Caco-2 (cell line): Measurements from ENCODE around the gene PACSIN2. TPM values are rescaled to one million over a fixed set of nuclear protein-coding genes. Genes with fewer than 3 reads are reported as not detected.

Experiments used
- BruUV-seq: library from RNA; stranded (reverse); fragments of 400-500 nt; replicated peaks from 2 replicates; lab custom pipeline; 2021; lab: Mats Ljungman, UMichigan
- CTCF ChIA-PET: fragments of 300-600 bp; sonication (Branson Sonifier 250); formaldehyde crosslinking; loops from one replicate; lab custom pipeline; 2022; ENCODE audit warnings: antibody characterized with exemption; lab: Charles Lee
- POLR2A ChIA-PET: fragments of 300-600 bp; sonication (Branson Sonifier 250); formaldehyde crosslinking; loops from one replicate; lab custom pipeline; 2022; ENCODE audit warnings: antibody characterized with exemption; lab: Charles Lee
- DNase-seq, 2 experiments: peaks; one replicate each; pipeline versions ENCODE4 v3.0.0 to v3.0.0-alpha.2; 2020 to 2022
- H3K27me3 ChIP-seq: replicated peaks from 2 replicates; pipeline ENCODE4 v1.6.0; 2011; ENCODE audit warnings: low read length; ENCODE audit not compliant: control insufficient read depth, insufficient read depth
- H3K36me3 ChIP-seq: 2 replicates; pipeline ENCODE4 v1.5.1; 2011; ENCODE audit warnings: low read length; ENCODE audit not compliant: control insufficient read depth, insufficient read depth
- H3K4me1 ChIP-seq: fragments of 250-450 bp; sonication (Bioruptor Pico); 2 replicates; pipeline ENCODE4 v1.5.1; 2020; ENCODE audit warnings: mild to moderate bottlenecking
- H3K4me3 ChIP-seq: 2 replicates; pipeline ENCODE4 v1.5.1; 2011; ENCODE audit warnings: low read depth, mild to moderate bottlenecking, control low read depth, low read length
- H3K9me3 ChIP-seq: fragments of 250-450 bp; sonication (Bioruptor Pico); 2 replicates; pipeline ENCODE4 v1.5.1; 2020; ENCODE audit warnings: mild to moderate bottlenecking, moderate library complexity
- H3K27ac Mint-ChIP-seq: one replicate; pipeline ENCODE4 v1.8.0; 2022; ENCODE audit warnings: mixed read lengths; ENCODE audit not compliant: unreplicated experiment
- H3K27me3 Mint-ChIP-seq: one replicate; pipeline ENCODE4 v1.8.0; 2022; ENCODE audit warnings: mixed read lengths; ENCODE audit not compliant: insufficient read depth, unreplicated experiment
- H3K36me3 Mint-ChIP-seq: one replicate; pipeline ENCODE4 v1.8.0; 2022; ENCODE audit warnings: mild to moderate bottlenecking, mixed read lengths; ENCODE audit not compliant: insufficient read depth, unreplicated experiment
- H3K4me1 Mint-ChIP-seq: one replicate; pipeline ENCODE4 v1.8.0; 2022; ENCODE audit warnings: low read depth, mixed read lengths; ENCODE audit not compliant: unreplicated experiment
- H3K4me3 Mint-ChIP-seq: one replicate; pipeline ENCODE4 v1.8.0; 2022; ENCODE audit warnings: mild to moderate bottlenecking, moderate library complexity, mixed read lengths; ENCODE audit not compliant: unreplicated experiment
- H3K9me3 Mint-ChIP-seq: one replicate; pipeline ENCODE4 v1.8.0; 2022; ENCODE audit warnings: mixed read lengths; ENCODE audit not compliant: unreplicated experiment
- intact Hi-C: fragments of 100-400 bp; cut with micrococcal nuclease; formaldehyde crosslinking; loops from one replicate; pipeline ENCODE4 v1.10.0; 2022; ENCODE audit not compliant: unreplicated experiment
- total RNA-seq: library from RNA; stranded (reverse); gene quantifications from 2 replicates; pipeline ENCODE4 v1.2.3, GENCODE V29; 2022
- TF ChIP-seq, protein P1 (sequence below), 2 experiments: fragments of 200-600 bp in 1 of 2; IDR thresholded peaks; 1 replicate in 1 of 2; 2 replicates in 1 of 2; pipeline versions ENCODE4 v1.5.1 to v1.8.0; 2011 to 2022; ENCODE audit warnings: antibody characterized with exemption in 1 of 2, control low read depth in 1 of 2, inconsistent platforms in 1 of 2, low read depth in 1 of 2, low read length in 1 of 2, mild to moderate bottlenecking in 1 of 2, moderate library complexity in 1 of 2; ENCODE audit not compliant: insufficient read depth in 1 of 2, severe bottlenecking in 1 of 2, unreplicated experiment in 1 of 2

PACSIN2 gene
- total RNA-seq, 1 experiment from 2014 or later: 122 TPM

DNA sequence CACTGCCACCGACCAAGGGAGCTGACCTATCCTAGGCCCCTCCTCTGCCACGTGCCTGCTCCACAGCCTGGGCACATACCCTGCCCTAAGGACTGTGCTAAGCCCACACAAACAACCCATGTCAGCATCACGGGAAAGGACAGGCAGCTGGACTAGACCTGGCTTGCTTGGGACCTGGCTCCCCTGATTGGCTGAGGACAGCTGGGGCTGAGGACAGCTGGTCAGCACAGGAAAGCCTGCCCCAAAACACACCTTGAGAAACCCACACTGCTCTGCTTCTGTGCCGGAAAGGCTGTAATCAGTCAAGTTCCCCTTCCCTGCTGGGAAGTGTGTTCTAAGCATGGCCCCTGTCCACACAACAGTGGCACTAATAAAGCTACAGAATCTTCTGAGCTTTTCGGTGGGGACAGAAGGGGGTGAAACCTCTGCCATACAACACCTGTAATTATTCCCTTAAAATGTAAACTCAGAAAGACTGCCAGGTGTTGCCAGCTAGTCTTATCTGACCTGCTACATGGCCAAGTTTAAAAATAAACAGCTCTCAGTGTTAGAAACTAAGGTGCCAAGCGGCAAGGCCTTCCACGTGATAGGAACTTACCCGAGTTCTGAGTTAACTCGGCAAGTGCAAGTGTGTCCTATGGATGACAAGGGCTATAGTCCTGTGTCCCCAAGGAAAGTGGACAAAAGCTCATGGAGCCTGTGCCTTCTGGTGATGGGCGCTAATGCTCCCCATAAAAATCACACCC lies 122.2 kb downstream of the PACSIN2 start:
- H3K27me3 Mint-ChIP-seq: no peaks in the 10 kb centered on the region
- no peak overlapping the region for H3K4me3 Mint-ChIP-seq
- CTCF ChIA-PET: no interaction called here
- TF ChIP-seq, protein P1, sequence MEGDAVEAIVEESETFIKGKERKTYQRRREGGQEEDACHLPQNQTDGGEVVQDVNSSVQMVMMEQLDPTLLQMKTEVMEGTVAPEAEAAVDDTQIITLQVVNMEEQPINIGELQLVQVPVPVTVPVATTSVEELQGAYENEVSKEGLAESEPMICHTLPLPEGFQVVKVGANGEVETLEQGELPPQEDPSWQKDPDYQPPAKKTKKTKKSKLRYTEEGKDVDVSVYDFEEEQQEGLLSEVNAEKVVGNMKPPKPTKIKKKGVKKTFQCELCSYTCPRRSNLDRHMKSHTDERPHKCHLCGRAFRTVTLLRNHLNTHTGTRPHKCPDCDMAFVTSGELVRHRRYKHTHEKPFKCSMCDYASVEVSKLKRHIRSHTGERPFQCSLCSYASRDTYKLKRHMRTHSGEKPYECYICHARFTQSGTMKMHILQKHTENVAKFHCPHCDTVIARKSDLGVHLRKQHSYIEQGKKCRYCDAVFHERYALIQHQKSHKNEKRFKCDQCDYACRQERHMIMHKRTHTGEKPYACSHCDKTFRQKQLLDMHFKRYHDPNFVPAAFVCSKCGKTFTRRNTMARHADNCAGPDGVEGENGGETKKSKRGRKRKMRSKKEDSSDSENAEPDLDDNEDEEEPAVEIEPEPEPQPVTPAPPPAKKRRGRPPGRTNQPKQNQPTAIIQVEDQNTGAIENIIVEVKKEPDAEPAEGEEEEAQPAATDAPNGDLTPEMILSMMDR (IDR thresholded peaks at IDR 0.05; ENCODE audit: insufficient read depth in 1 of 2, low read depth in 1 of 2, low read length in 1 of 2, severe bottlenecking in 1 of 2, unreplicated experiment in 1 of 2): no peak
- H3K9me3 ChIP-seq: no peaks in the 10 kb centered on the region
- no TSS peak for BruUV-seq
- POLR2A ChIA-PET: no interaction called here
- no peaks in the 10 kb centered on the region for H3K9me3 Mint-ChIP-seq
- intact Hi-C loops: no loop called here
- H3K27ac Mint-ChIP-seq: no peak overlapping the region
- no peak for DNase-seq
- no peaks in the 10 kb centered on the region for H3K27me3 ChIP-seq
- H3K4me1 Mint-ChIP-seq: peaks cover 22% of the 10 kb centered on the region
- peaks cover 1% of the 10 kb centered on the region; the same call in 1 of the 2 replicates for H3K36me3 ChIP-seq
- peaks cover 9% of the 10 kb centered on the region for H3K4me1 ChIP-seq
- H3K36me3 Mint-ChIP-seq: peaks cover 52% of the 10 kb centered on the region
- H3K4me3 ChIP-seq: no peak overlapping the region

DNA sequence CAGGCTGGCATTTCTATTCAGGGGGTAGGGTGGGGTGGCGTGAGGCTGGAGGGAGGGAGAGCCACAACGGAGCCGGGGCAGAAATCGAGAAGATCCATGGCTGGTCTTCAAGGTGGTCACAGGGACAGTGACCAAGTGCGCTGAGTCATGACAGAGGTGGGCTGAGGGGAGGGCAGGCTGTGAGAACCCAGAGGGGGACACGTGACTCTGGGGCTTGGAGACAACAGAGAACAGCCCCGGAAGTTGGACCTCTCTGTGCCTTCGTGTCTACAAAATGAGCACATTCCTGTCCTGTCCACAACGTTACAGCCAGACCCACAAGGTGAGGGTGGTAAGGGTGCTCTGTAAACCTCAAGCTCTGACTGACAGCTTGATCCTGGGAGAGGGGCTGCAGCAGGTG lies 122.8 kb downstream of the PACSIN2 start:
- TF ChIP-seq, protein P1 (IDR thresholded peaks at IDR 0.05; ENCODE audit: insufficient read depth in 1 of 2, low read depth in 1 of 2, low read length in 1 of 2, severe bottlenecking in 1 of 2, unreplicated experiment in 1 of 2): no peak
- POLR2A ChIA-PET: no interaction called here
- Histone ChIP-seq H3K27me3 (no peaks in the 10 kb centered on the region), H3K4me1 (peaks cover 15% of the 10 kb centered on the region), H3K9me3 (no peaks in the 10 kb centered on the region), H3K36me3 (peaks cover 1% of the 10 kb centered on the region; the same call in 1 of the 2 replicates), H3K4me3 (no peak overlapping the region)
- Mint-ChIP-seq H3K4me3 (no peak overlapping the region), H3K27ac (no peak overlapping the region), H3K4me1 (peaks cover 24% of the 10 kb centered on the region), H3K27me3 (no peaks in the 10 kb centered on the region), H3K9me3 (no peaks in the 10 kb centered on the region), H3K36me3 (peaks cover 52% of the 10 kb centered on the region)
- no peak for DNase-seq
- CTCF ChIA-PET: no interaction called here
- BruUV-seq: no TSS peak
- intact Hi-C loops: no loop called here

DNA sequence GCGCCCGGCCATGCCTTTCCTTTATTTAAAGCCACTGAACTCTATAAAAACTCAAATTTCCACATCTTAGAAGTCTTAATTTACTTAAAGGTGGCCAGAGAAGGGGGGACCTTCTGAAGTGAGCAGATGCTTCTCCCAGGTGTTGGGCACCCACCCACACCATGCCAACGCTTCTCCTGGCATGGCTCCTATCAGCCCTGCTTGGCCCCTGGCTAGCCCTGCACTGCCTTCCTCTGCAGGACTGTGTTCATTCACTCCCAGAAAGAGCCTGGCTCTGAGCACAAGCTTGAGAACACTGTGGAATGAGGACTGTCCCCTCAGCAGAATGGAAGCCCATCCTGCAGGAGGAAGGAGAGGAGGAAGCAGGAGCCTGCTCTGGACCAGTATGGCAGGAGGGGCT lies 123.3 kb downstream of the PACSIN2 start:
- TF ChIP-seq, protein P1 (IDR thresholded peaks at IDR 0.05; ENCODE audit: insufficient read depth in 1 of 2, low read depth in 1 of 2, low read length in 1 of 2, severe bottlenecking in 1 of 2, unreplicated experiment in 1 of 2): no peak
- POLR2A ChIA-PET: no interaction called here
- Mint-ChIP-seq H3K4me1 (peaks cover 26% of the 10 kb centered on the region), H3K27me3 (no peaks in the 10 kb centered on the region), H3K4me3 (no peak overlapping the region), H3K27ac (no peak overlapping the region), H3K36me3 (peaks cover 56% of the 10 kb centered on the region), H3K9me3 (no peaks in the 10 kb centered on the region)
- Histone ChIP-seq H3K4me3 (no peak overlapping the region), H3K36me3 (peaks cover 1% of the 10 kb centered on the region; the same call in 1 of the 2 replicates), H3K9me3 (no peaks in the 10 kb centered on the region), H3K4me1 (peaks cover 18% of the 10 kb centered on the region), H3K27me3 (no peaks in the 10 kb centered on the region)
- BruUV-seq: no TSS peak
- CTCF ChIA-PET: no interaction called here
- no peak for DNase-seq
- intact Hi-C loops: no loop called here
